DND-41 (cell line): ENCODE measurements around the gene YPEL5.

Source experiments
- CTCF ChIP-seq: IDR thresholded peaks from 2 replicates; pipeline ENCODE4 v1.5.1; 2012; ENCODE audit warnings: borderline replicate concordance, low read length, moderate library complexity, mild to moderate bottlenecking; ENCODE audit not compliant: poor library complexity, severe bottlenecking; ENCODE audit errors: extremely low read depth
- EZH2 ChIP-seq: IDR thresholded peaks from 3 replicates; pipeline ENCODE4 v1.6.1; 2012; ENCODE audit warnings: borderline replicate concordance, low read depth, mild to moderate bottlenecking, moderate library complexity, low read length, inconsistent platforms; ENCODE audit not compliant: severe bottlenecking

- no peak for TF ChIP-seq CTCF
- TF ChIP-seq EZH2 = no peak
Measured at GRCh38 chr2:30177440-30177839, 30.6 kb downstream of the YPEL5 start.
